ENCODE measurements around the gene ZNF664. TPM values are rescaled to one million over a fixed set of nuclear protein-coding genes. Genes with fewer than 3 reads are reported as not detected.

ZNF664 gene
- total RNA-seq, 4 donors from 2014 or later, result 58.5 to 76.4 (median 70.3) TPM

- intact Hi-C loops (cut with DNase I), result no loop called here
- Histone ChIP-seq H3K9me3 (no peaks in the 10 kb centered on the region), H3K4me1 (peaks cover 6 to 34% (median 22%) of the 10 kb centered on the region in 4 donors), H3K36me3 (peaks cover 0 to 55% (median 13%) of the 10 kb centered on the region in 4 donors), H3K27ac (replicated peaks in 1 of 4) (peak overlapping the region in 1 of 4 donors; percentile 4), H3K27me3 (no peaks in the 10 kb centered on the region), H3K4me3 (no peak overlapping the region)
- WGBS, result 88% methylated on average over 9 of the region's 9 CpGs
- TF ChIP-seq POLR2A (IDR thresholded peaks at IDR 0.05; ENCODE audit: low read depth) (no peak), CTCF (IDR thresholded peaks at IDR 0.05) (no peak), EP300 (IDR thresholded peaks at IDR 0.05) (no peak), POLR2AphosphoS5 (IDR thresholded peaks at IDR 0.05) (no peak)
- DNase-seq (ENCODE audit: extremely low spot score), result no peak
Observed at GRCh38 chr12:124004233-124004875, 31.3 kb downstream of the ZNF664 start.

GRCh38 chr12:124006085-124006845 is 33.2 kb downstream of the ZNF664 start:
- no peak overlapping the region for H3K4me3 ChIP-seq
- H3K4me1 ChIP-seq, result peaks cover 6 to 34% (median 22%) of the 10 kb centered on the region in 4 donors
- H3K27me3 ChIP-seq, result no peaks in the 10 kb centered on the region
- no peak overlapping the region for H3K27ac ChIP-seq (replicated peaks in 1 of 4)
- TF ChIP-seq CTCF (IDR thresholded peaks at IDR 0.05), result no peak
- no peak for TF ChIP-seq POLR2AphosphoS5 (IDR thresholded peaks at IDR 0.05)
- no peak for TF ChIP-seq EP300 (IDR thresholded peaks at IDR 0.05)
- no peak for TF ChIP-seq POLR2A (IDR thresholded peaks at IDR 0.05; ENCODE audit: low read depth)
- no peak for DNase-seq (ENCODE audit: extremely low spot score)
- peaks cover 0 to 52% (median 17%) of the 10 kb centered on the region in 4 donors for H3K36me3 ChIP-seq
- intact Hi-C loops (cut with DNase I), result no loop called here
- WGBS, result 82% methylated on average over 11 of the region's 11 CpGs
- no peaks in the 10 kb centered on the region for H3K9me3 ChIP-seq

DNA sequence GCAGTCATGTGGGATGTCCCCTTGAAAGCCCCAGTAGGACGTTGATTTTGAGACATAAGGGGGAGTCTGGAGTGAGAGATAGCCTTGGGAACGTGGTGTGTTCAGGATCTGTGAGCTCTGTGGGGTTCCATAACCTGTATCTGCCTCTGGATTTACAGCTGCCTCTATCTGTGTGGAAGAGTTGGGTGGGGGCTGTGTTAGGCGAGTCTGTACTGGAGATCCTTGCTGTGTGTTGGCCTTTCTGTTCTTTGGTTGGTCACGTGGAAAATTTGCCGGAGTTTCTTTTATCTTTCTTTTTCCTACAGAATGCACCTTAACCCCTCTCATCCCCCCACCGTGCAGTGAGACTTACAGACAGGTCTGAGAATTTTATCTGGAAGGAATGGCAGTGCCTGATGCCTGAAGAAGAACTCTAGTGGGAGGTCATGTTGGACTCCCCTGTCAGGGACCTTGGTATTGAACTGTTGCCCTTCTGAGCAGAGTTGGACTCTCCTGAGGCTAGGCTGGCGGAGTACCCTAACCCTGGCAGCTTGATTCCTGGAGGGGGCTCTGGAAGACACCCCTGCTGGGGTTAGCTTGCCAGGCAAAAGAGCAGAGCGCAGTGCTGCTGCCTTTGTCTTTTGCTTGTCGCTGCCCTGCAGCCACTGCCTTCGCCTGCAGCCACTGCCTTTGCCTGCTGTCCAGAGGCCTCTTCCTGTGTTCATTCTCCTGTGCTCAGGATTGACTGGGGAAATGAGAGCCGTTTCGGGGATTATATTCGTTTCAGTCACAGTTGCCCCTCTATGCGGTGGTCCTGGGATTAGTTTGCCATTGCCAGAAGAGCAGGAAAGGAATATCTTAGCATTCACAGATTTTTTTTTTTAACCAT is 34.1 kb downstream of the ZNF664 start:
- Histone ChIP-seq H3K36me3 (peaks cover 5 to 52% (median 24%) of the 10 kb centered on the region in 4 donors), H3K27ac (replicated peaks in 1 of 4) (no peak overlapping the region), H3K27me3 (no peaks in the 10 kb centered on the region), H3K4me3 (no peak overlapping the region), H3K9me3 (no peaks in the 10 kb centered on the region), H3K4me1 (peaks cover 6 to 34% (median 20%) of the 10 kb centered on the region in 4 donors)
- 84% methylated on average over 11 of the region's 14 CpGs for WGBS
- no peak for DNase-seq (ENCODE audit: extremely low spot score)
- intact Hi-C loops (cut with DNase I), result no loop called here
- TF ChIP-seq EP300 (IDR thresholded peaks at IDR 0.05) (no peak), POLR2A (IDR thresholded peaks at IDR 0.05; ENCODE audit: low read depth) (no peak), CTCF (IDR thresholded peaks at IDR 0.05) (no peak), POLR2AphosphoS5 (IDR thresholded peaks at IDR 0.05) (no peak)

GRCh38 chr12:124007826-124008570 is 35.0 kb downstream of the ZNF664 start:
- Histone ChIP-seq H3K9me3 (no peaks in the 10 kb centered on the region), H3K27me3 (no peaks in the 10 kb centered on the region), H3K4me3 (no peak overlapping the region), H3K36me3 (peaks cover 5 to 60% (median 33%) of the 10 kb centered on the region in 4 donors), H3K27ac (replicated peaks in 1 of 4) (no peak overlapping the region), H3K4me1 (peaks cover 5 to 34% (median 18%) of the 10 kb centered on the region in 4 donors)
- WGBS, result 56% methylated on average over 9 of the region's 9 CpGs
- intact Hi-C loops (cut with DNase I), result no loop called here
- TF ChIP-seq EP300 (IDR thresholded peaks at IDR 0.05) (no peak), CTCF (IDR thresholded peaks at IDR 0.05) (no peak), POLR2A (IDR thresholded peaks at IDR 0.05; ENCODE audit: low read depth) (no peak), POLR2AphosphoS5 (IDR thresholded peaks at IDR 0.05) (no peak)
- no peak for DNase-seq (ENCODE audit: extremely low spot score)
